SK-N-SH (cell line): ENCODE measurements around the gene ACER3. TPM values are rescaled to one million over a fixed set of nuclear protein-coding genes. Genes with fewer than 3 reads are reported as not detected.

Experiments used
- CTCF ChIA-PET: fragments of 300-600, 350-600 bp; formaldehyde crosslinking; extraction: SDS; loops from one replicate; lab custom pipeline; 2021; lab: Yijun Ruan, JAX
- POLR2A ChIA-PET: fragments of 350-600 bp; sonication (Branson Sonifier 250); formaldehyde crosslinking; extraction: SDS; loops from one replicate; lab custom pipeline; 2020; ENCODE audit warnings: antibody characterized with exemption, inconsistent platforms; lab: Yijun Ruan, JAX
- DNase-seq: peaks from one replicate; pipeline ENCODE4 v3.0.0; 2012
- H2AFZ ChIP-seq: fragments of 200-600 bp; sonication (generic); 2 replicates; pipeline ENCODE4 v1.8.1; 2016; ENCODE audit warnings: antibody characterized with exemption, mild to moderate bottlenecking, low read depth
- H3F3A ChIP-seq: fragments of 200-600 bp; sonication (generic); replicated peaks from 2 replicates; pipeline ENCODE3; 2016; ENCODE audit warnings: antibody characterized with exemption, mild to moderate bottlenecking; ENCODE audit not compliant: insufficient read depth
- H3K27ac ChIP-seq, 2 experiments: fragments of 200-500 bp in 1 of 2; fragments of 200-600 bp in 1 of 2; sonication (Bioruptor generic) in 1 of 2; sonication (generic), shearing (Covaris generic) in 1 of 2; 2 replicates each; pipeline versions ENCODE4 v1.5.1 to v1.6.1; 2014 to 2016; ENCODE audit warnings: low read depth in 2 of 2, inconsistent platforms in 1 of 2, low read length in 1 of 2, mild to moderate bottlenecking in 1 of 2, mixed read lengths in 1 of 2
- H3K27me3 ChIP-seq: fragments of 200-600 bp; sonication (generic), shearing (Covaris generic); 2 replicates; pipeline ENCODE4 v1.6.1; 2016; ENCODE audit warnings: mixed run types; ENCODE audit not compliant: insufficient read depth
- H3K36me3 ChIP-seq, 2 experiments: fragments of 200-500 bp in 1 of 2; fragments of 200-600 bp in 1 of 2; sonication (Bioruptor generic) in 1 of 2; sonication (generic) in 1 of 2; replicated peaks in 1 of 2; 2 replicates each; pipeline versions ENCODE3 to v1.5.1; 2014 to 2016; ENCODE audit warnings: low read length in 1 of 2, mild to moderate bottlenecking in 1 of 2; ENCODE audit not compliant: insufficient read depth in 2 of 2, control insufficient read depth in 1 of 2
- H3K4me1 ChIP-seq, 2 experiments: fragments of 200-500 bp in 1 of 2; fragments of 200-600 bp in 1 of 2; sonication (Bioruptor generic) in 1 of 2; sonication (generic), shearing (Covaris generic) in 1 of 2; 2 replicates each; pipeline versions ENCODE4 v1.5.1 to v1.6.1; 2014 to 2016; ENCODE audit warnings: low read depth in 1 of 2, low read length in 1 of 2, mixed run types in 1 of 2; ENCODE audit not compliant: insufficient read depth in 2 of 2, control insufficient read depth in 1 of 2
- H3K4me2 ChIP-seq: fragments of 200-600 bp; sonication (generic), shearing (Covaris generic); 2 replicates; pipeline ENCODE4 v1.6.1; 2017; ENCODE audit warnings: mixed run types
- H3K4me3 ChIP-seq, 2 experiments: fragments of 200-500 bp in 1 of 2; fragments of 200-600 bp in 1 of 2; sonication (Bioruptor generic) in 1 of 2; sonication (generic), shearing (Covaris generic) in 1 of 2; 2 replicates each; pipeline versions ENCODE4 v1.5.1 to v1.8.1; 2014 to 2016; ENCODE audit warnings: low read depth in 2 of 2, inconsistent platforms in 1 of 2, low read length in 1 of 2, mild to moderate bottlenecking in 1 of 2, mixed read lengths in 1 of 2, moderate library complexity in 1 of 2
- H3K79me2 ChIP-seq: fragments of 200-600 bp; sonication (generic); 2 replicates; pipeline ENCODE4 v1.8.1; 2017; ENCODE audit warnings: mild to moderate bottlenecking; ENCODE audit not compliant: insufficient read depth
- H3K9ac ChIP-seq: fragments of 200-600 bp; sonication (generic); 2 replicates; pipeline ENCODE4 v1.6.1; 2017; ENCODE audit warnings: mixed run types
- H3K9me2 ChIP-seq: fragments of 200-600 bp; sonication (generic); 2 replicates; pipeline ENCODE4 v1.6.1; 2017; ENCODE audit warnings: mixed run types
- H3K9me3 ChIP-seq: fragments of 200-600 bp; sonication (generic); 2 replicates; pipeline ENCODE4 v1.6.1; 2017; ENCODE audit warnings: mixed run types, mild to moderate bottlenecking, moderate library complexity
- H4K20me1 ChIP-seq: fragments of 200-600 bp; sonication (generic); 2 replicates; pipeline ENCODE4 v1.6.1; 2017; ENCODE audit warnings: mild to moderate bottlenecking, mixed run types; ENCODE audit not compliant: insufficient read depth
- CHD2 ChIP-seq: fragments of 150-350 bp; IDR thresholded peaks from 2 replicates; pipeline ENCODE4 v1.6.1; 2018; ENCODE audit warnings: low read length; ENCODE audit not compliant: partially characterized antibody
- ELF1 ChIP-seq: IDR thresholded peaks from 2 replicates; pipeline ENCODE4 v1.4.0; 2012
- EP300 ChIP-seq, 2 experiments: IDR thresholded peaks; 2 replicates each; pipeline versions ENCODE4 v1.4.0 to v1.6.1; 2012; ENCODE audit warnings: borderline replicate concordance in 1 of 2, low read depth in 1 of 2, low read length in 1 of 2
- FOXM1 ChIP-seq: IDR thresholded peaks from 2 replicates; pipeline ENCODE4 v1.4.0; 2012; ENCODE audit warnings: low read depth, mild to moderate bottlenecking
- GABPA ChIP-seq: IDR thresholded peaks from 2 replicates; pipeline ENCODE4 v1.4.0; 2012; ENCODE audit warnings: low read depth, mild to moderate bottlenecking
- MAX ChIP-seq: IDR thresholded peaks from 2 replicates; pipeline ENCODE4 v1.4.0; 2012; ENCODE audit warnings: low read depth
- NFIC ChIP-seq: IDR thresholded peaks from 2 replicates; pipeline ENCODE4 v1.4.0; 2012; ENCODE audit warnings: borderline replicate concordance
- POLR2AphosphoS5 ChIP-seq: IDR thresholded peaks from 2 replicates; pipeline ENCODE4 v1.6.1; 2012; ENCODE audit warnings: low read depth, low read length
- RAD21 ChIP-seq: IDR thresholded peaks from 2 replicates; pipeline ENCODE4 v1.6.1; 2012; ENCODE audit warnings: mild to moderate bottlenecking, low read length
- RFX5 ChIP-seq: IDR thresholded peaks from 2 replicates; pipeline ENCODE4 v1.6.1; 2012; ENCODE audit warnings: mild to moderate bottlenecking, improper control_type of control experiment, low read length
- RXRA ChIP-seq: IDR thresholded peaks from 2 replicates; pipeline ENCODE4 v1.4.0; 2012; ENCODE audit warnings: low read depth, mild to moderate bottlenecking, borderline replicate concordance
- SIN3A ChIP-seq: IDR thresholded peaks from 2 replicates; pipeline ENCODE4 v1.6.1; 2012; ENCODE audit warnings: low read depth, mild to moderate bottlenecking, low read length, moderate library complexity, borderline replicate concordance
- TCF12 ChIP-seq: IDR thresholded peaks from 2 replicates; pipeline ENCODE4 v1.4.0; 2012
- USF2 ChIP-seq: fragments of 150-350 bp; IDR thresholded peaks from 2 replicates; pipeline ENCODE4 v1.6.1; 2017; ENCODE audit warnings: antibody characterized with exemption, low read length, low read depth, borderline replicate concordance
- ZBTB33 ChIP-seq: IDR thresholded peaks from 2 replicates; pipeline ENCODE4 v1.4.0; 2012; ENCODE audit warnings: low read depth, borderline replicate concordance
- WGBS: methylation state at CpG from one replicate; pipeline ENCODE4 v1.1.6; 2017; ENCODE audit warnings: low lambda C conversion rate; 5-methylcytosine and 5-hydroxymethylcytosine counted together
- polyA plus RNA-seq, 3 experiments: library from polyadenylated mRNA; depleted of rRNA; stranded (reverse); fragments of >200 nt; gene quantifications; 2 replicates each; pipeline ENCODE4 v1.2.3, GENCODE V29; 2012
- TF ChIP-seq, protein P1 (sequence below): fragments of 200-600 bp; sonication (generic); IDR thresholded peaks from 2 replicates; pipeline ENCODE4 v1.6.1; 2017; ENCODE audit warnings: antibody characterized with exemption, mild to moderate bottlenecking, moderate library complexity
- TF ChIP-seq, protein P2 (sequence below): IDR thresholded peaks from 2 replicates; pipeline ENCODE4 v1.6.1; 2012; ENCODE audit warnings: mild to moderate bottlenecking, low read depth, low read length, moderate library complexity

The ACER3 gene
- polyA plus RNA-seq, 1 of the 3 experiments (the other 2 are of a cell fraction) = 5.4 TPM

- H3K4me2 ChIP-seq = no peak overlapping the region
- ChIA-PET CTCF (interaction anchor here (1.3 to 2.6 kb wide), 14 partner anchors 11 to 309 kb away, joined by 3 to 41 read pairs (median 9); no protein-coding TSS in a partner anchor), POLR2A (no interaction called here)
- H3K36me3 ChIP-seq = no peaks in the 10 kb centered on the region
- H3K79me2 ChIP-seq = no peaks in the 10 kb centered on the region
- DNase-seq = no peak
- H3K4me3 ChIP-seq = no peak overlapping the region
- H3F3A ChIP-seq = peaks cover 12% of the 10 kb centered on the region
- WGBS = 70% methylated on average over 1 of the region's 2 CpGs
- no peak for TF ChIP-seq RAD21
- TF ChIP-seq EP300 (IDR thresholded peaks at IDR 0.05; ENCODE audit: borderline replicate concordance in 1 of 2, low read depth in 1 of 2, low read length in 1 of 2) = no peak
- no peak for TF ChIP-seq CHD2
- TF ChIP-seq MAX = no peak
- no peak for TF ChIP-seq USF2
- H3K4me1 ChIP-seq = peaks cover 3 to 9% of the 10 kb centered on the region in 2 experiments; a peak in 2 of 4 replicates
- H3K27ac ChIP-seq = no peak overlapping the region
- H3K9me2 ChIP-seq = no peaks in the 10 kb centered on the region
- H3K27me3 ChIP-seq = no peaks in the 10 kb centered on the region
- H4K20me1 ChIP-seq = no peaks in the 10 kb centered on the region
- H3K9me3 ChIP-seq = no peaks in the 10 kb centered on the region
- H3K9ac ChIP-seq = no peak overlapping the region
- no peak overlapping the region for H2AFZ ChIP-seq
These were observed 183.6 kb downstream of the ACER3 start for GRCh38 chr11:77044356-77044755.

DNA sequence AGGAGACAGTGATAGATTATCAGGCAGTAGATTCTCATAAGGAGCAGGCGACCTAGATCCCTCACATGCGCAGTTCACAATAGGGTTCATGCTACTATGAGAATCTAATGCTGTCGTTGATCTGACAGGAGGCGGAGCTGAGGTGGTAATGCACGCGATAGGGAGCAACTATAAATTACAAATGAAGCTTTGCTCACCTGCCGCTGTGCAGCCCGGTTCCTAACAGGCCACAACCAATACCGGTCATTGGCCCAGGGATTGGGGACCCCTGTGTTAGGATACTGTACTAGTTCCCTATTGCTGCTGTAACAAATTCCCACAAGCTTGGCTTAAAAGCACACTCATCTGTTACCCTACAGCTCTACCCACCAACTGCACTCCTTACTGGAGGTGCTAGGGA is 184.2 kb downstream of the ACER3 start:
- H3K9me3 ChIP-seq = no peaks in the 10 kb centered on the region
- H3K27ac ChIP-seq = no peak overlapping the region
- ChIA-PET POLR2A (no interaction called here), CTCF (interaction anchor here (0.7 to 2.6 kb wide), 33 partner anchors 9 to 314 kb away, joined by 3 to 41 read pairs (median 6); no protein-coding TSS in a partner anchor)
- TF ChIP-seq SIN3A = no peak
- TF ChIP-seq ELF1 = no peak
- no peak for TF ChIP-seq CHD2
- TF ChIP-seq MAX = no peak
- no peak for TF ChIP-seq RFX5
- no peak for TF ChIP-seq FOXM1
- TF ChIP-seq, protein P1, sequence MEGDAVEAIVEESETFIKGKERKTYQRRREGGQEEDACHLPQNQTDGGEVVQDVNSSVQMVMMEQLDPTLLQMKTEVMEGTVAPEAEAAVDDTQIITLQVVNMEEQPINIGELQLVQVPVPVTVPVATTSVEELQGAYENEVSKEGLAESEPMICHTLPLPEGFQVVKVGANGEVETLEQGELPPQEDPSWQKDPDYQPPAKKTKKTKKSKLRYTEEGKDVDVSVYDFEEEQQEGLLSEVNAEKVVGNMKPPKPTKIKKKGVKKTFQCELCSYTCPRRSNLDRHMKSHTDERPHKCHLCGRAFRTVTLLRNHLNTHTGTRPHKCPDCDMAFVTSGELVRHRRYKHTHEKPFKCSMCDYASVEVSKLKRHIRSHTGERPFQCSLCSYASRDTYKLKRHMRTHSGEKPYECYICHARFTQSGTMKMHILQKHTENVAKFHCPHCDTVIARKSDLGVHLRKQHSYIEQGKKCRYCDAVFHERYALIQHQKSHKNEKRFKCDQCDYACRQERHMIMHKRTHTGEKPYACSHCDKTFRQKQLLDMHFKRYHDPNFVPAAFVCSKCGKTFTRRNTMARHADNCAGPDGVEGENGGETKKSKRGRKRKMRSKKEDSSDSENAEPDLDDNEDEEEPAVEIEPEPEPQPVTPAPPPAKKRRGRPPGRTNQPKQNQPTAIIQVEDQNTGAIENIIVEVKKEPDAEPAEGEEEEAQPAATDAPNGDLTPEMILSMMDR = no peak
- TF ChIP-seq, protein P2, sequence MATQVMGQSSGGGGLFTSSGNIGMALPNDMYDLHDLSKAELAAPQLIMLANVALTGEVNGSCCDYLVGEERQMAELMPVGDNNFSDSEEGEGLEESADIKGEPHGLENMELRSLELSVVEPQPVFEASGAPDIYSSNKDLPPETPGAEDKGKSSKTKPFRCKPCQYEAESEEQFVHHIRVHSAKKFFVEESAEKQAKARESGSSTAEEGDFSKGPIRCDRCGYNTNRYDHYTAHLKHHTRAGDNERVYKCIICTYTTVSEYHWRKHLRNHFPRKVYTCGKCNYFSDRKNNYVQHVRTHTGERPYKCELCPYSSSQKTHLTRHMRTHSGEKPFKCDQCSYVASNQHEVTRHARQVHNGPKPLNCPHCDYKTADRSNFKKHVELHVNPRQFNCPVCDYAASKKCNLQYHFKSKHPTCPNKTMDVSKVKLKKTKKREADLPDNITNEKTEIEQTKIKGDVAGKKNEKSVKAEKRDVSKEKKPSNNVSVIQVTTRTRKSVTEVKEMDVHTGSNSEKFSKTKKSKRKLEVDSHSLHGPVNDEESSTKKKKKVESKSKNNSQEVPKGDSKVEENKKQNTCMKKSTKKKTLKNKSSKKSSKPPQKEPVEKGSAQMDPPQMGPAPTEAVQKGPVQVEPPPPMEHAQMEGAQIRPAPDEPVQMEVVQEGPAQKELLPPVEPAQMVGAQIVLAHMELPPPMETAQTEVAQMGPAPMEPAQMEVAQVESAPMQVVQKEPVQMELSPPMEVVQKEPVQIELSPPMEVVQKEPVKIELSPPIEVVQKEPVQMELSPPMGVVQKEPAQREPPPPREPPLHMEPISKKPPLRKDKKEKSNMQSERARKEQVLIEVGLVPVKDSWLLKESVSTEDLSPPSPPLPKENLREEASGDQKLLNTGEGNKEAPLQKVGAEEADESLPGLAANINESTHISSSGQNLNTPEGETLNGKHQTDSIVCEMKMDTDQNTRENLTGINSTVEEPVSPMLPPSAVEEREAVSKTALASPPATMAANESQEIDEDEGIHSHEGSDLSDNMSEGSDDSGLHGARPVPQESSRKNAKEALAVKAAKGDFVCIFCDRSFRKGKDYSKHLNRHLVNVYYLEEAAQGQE = no peak
- TF ChIP-seq RXRA = no peak
- no peak for TF ChIP-seq GABPA
- TF ChIP-seq NFIC = no peak
- TF ChIP-seq TCF12 = no peak
- no peak for TF ChIP-seq ZBTB33
- TF ChIP-seq POLR2AphosphoS5 = no peak
- no peak overlapping the region for H3K4me2 ChIP-seq
- H3K36me3 ChIP-seq = no peaks in the 10 kb centered on the region
- no peak overlapping the region for H3K9ac ChIP-seq
- no peak for DNase-seq
- H3K27me3 ChIP-seq = no peaks in the 10 kb centered on the region
- H3F3A ChIP-seq = peaks cover 12% of the 10 kb centered on the region
- H4K20me1 ChIP-seq = no peaks in the 10 kb centered on the region
- no peak overlapping the region for H3K4me3 ChIP-seq
- WGBS = 94% methylated on average over 9 of the region's 9 CpGs
- peaks cover 3 to 8% of the 10 kb centered on the region in 2 experiments; a peak in 2 of 4 replicates for H3K4me1 ChIP-seq
- H2AFZ ChIP-seq = no peak overlapping the region
- H3K79me2 ChIP-seq = no peaks in the 10 kb centered on the region
- H3K9me2 ChIP-seq = no peaks in the 10 kb centered on the region
